Right lobe of liver (tissue), 6 donors: ENCODE data around the gene SLC7A5. TPM values are rescaled to one million over a fixed set of nuclear protein-coding genes. Genes with fewer than 3 reads are reported as not detected.
"Not testable (repeated sequence)": the region's sequence is repeated elsewhere in the genome, so short reads cannot be mapped to it uniquely, and the experiment has no call there.

ENCODE experiments used
- ATAC-seq, 4 donors: fragments of 200-7000 bp; cut with Tn5 transposase; one replicate each; pipeline ENCODE4 v1.9.1; 2020; ENCODE audit warnings: mild to moderate bottlenecking in 4 of 4, moderate library complexity in 4 of 4
- DNase-seq, 3 donors: peaks; one replicate each; pipeline ENCODE4 v3.0.0-alpha.2; 2020
- H3K27ac ChIP-seq, 3 donors: fragments of 200-600 bp; one replicate each; pipeline ENCODE4 v1.8.0; 2022
- H3K27me3 ChIP-seq, 2 donors: fragments of 200-600 bp; one replicate each; pipeline ENCODE4 v1.8.0; 2022
- H3K36me3 ChIP-seq, 4 donors: fragments of 200-600 bp; sonication (generic) in 1 of 4; one replicate each; pipeline versions ENCODE4 v1.5.1 to v1.8.0; 2017 to 2022; ENCODE audit warnings: control low read depth in 1 of 4
- H3K4me1 ChIP-seq, 4 donors: fragments of 200-600 bp; sonication (generic) in 1 of 4; one replicate each; pipeline versions ENCODE4 v1.5.1 to v1.8.0; 2017 to 2022; ENCODE audit warnings: control low read depth in 1 of 4
- H3K4me3 ChIP-seq, 3 donors: fragments of 200-600 bp; one replicate each; pipeline ENCODE4 v1.8.0; 2022
- H3K9me3 ChIP-seq, 4 donors: fragments of 200-600 bp; sonication (generic) in 1 of 4; one replicate each; pipeline versions ENCODE4 v1.5.1 to v1.8.0; 2017 to 2022; ENCODE audit warnings: control low read depth in 1 of 4
- CTCF ChIP-seq, 4 donors: fragments of 200-600 bp in 3 of 4; fragments of 450-650 bp in 1 of 4; IDR thresholded peaks; one replicate each; pipeline versions ENCODE4 v1.5.1 to v1.8.0; 2016 to 2022; ENCODE audit warnings: antibody characterized with exemption in 4 of 4, mild to moderate bottlenecking in 2 of 4
- POLR2A ChIP-seq: fragments of 450-650 bp; IDR thresholded peaks from one replicate; pipeline ENCODE4 v1.6.1; 2017; ENCODE audit warnings: antibody characterized with exemption, mild to moderate bottlenecking
- WGBS: methylation state at CpG from one replicate; pipeline ENCODE4 v1.1.6; 2018; ENCODE audit warnings: low coverage, low lambda C conversion rate; ENCODE audit not compliant: insufficient coverage; ENCODE audit errors: missing lambda C conversion rate; 5-methylcytosine and 5-hydroxymethylcytosine counted together
- intact Hi-C, 2 donors: fragments of 100-400 bp; cut with DNase I; formaldehyde crosslinking; loops; one replicate each; pipeline versions ENCODE4 v1.11.2 to v1.14.1; 2022
- total RNA-seq, 6 experiments: library from RNA; depleted of rRNA in 2 of 6; stranded (reverse); fragments of >200 nt in 2 of 6; fragmentation: NEBNext Ultra II Directional in 3 of 6; extraction: Animal tissue kit (Norgen Biotek cat#: 25700) in 3 of 6; gene quantifications; one replicate each; pipeline versions ENCODE4 v1.1.0 to v1.2.4, GENCODE V29; 2016 to 2023
- donor health status: DM: no; HTN: yes; CAD: no.
- donor health status: DM: no; HTN: no; CAD: no.
- donor health status: DM: no; HTN: no; CAD: no.
- donor health status: DM: no; HTN: yes; CAD: no.
- donor health status: DM: no; HTN: yes; CAD: no.

The SLC7A5 gene
- total RNA-seq, 6 experiments from 2014 or later, result 7.0 to 16.3 (median 12.4) TPM

GRCh38 chr16:87878704-87879103, 9.4 kb upstream of the SLC7A5 start:
- ATAC-seq (no peak), DNase-seq (no peak)
- Histone ChIP-seq H3K4me1 (no peaks in the 10 kb centered on the region), H3K36me3 (no peaks in the 10 kb centered on the region), H3K4me3 (no peak overlapping the region), H3K27ac (no peak overlapping the region), H3K9me3 (no peaks in the 10 kb centered on the region), H3K27me3 (no peaks in the 10 kb centered on the region)
- intact Hi-C loops, result no loop called here
- TF ChIP-seq POLR2A, result no peak
- TF ChIP-seq CTCF (IDR thresholded peaks at IDR 0.05), result no peak
- WGBS, result 30% methylated on average over 2 of the region's 5 CpGs

GRCh38 chr16:87877942-87878507, 8.7 kb upstream of the SLC7A5 start:
- H3K36me3 ChIP-seq, result no peaks in the 10 kb centered on the region
- DNase-seq (no peak), ATAC-seq (peak in 2 of 4 donors; percentile 19 to 22)
- no peaks in the 10 kb centered on the region for H3K4me1 ChIP-seq
- intact Hi-C loops, result no loop called here
- H3K4me3 ChIP-seq, result no peak overlapping the region
- no peaks in the 10 kb centered on the region for H3K9me3 ChIP-seq
- TF ChIP-seq CTCF (IDR thresholded peaks at IDR 0.05), result peak in 1 of 4 donors; percentile 21
- TF ChIP-seq POLR2A, result no peak
- H3K27me3 ChIP-seq, result no peaks in the 10 kb centered on the region
- whole genome bisulfite sequencing, result 54% methylated on average over 6 of the region's 19 CpGs
- H3K27ac ChIP-seq, result no peak overlapping the region

- Histone ChIP-seq H3K27ac (no peak overlapping the region), H3K9me3 (no peaks in the 10 kb centered on the region), H3K36me3 (no peaks in the 10 kb centered on the region), H3K4me1 (peaks cover 0 to 4% (median 0%) of the 10 kb centered on the region in 4 donors), H3K4me3 (no peak overlapping the region), H3K27me3 (no peaks in the 10 kb centered on the region)
- TF ChIP-seq POLR2A (no peak), CTCF (IDR thresholded peaks at IDR 0.05) (no peak)
- DNase-seq (no peak), ATAC-seq (no peak)
- intact Hi-C loops, result loop anchor here (5.0 kb wide), 1 partner anchor 98 kb away; no protein-coding TSS in a partner anchor
- 42% methylated on average over 20 of the region's 24 CpGs for WGBS
Measured at GRCh38 chr16:87874639-87875427, 5.5 kb upstream of the SLC7A5 start.

- ATAC-seq, result peak in 2 of 4 donors; percentile 14 to 23
- intact Hi-C loops, result loop anchor here (5.0 kb wide), 1 partner anchor 93 kb away; no protein-coding TSS in a partner anchor
- H3K9me3 ChIP-seq, H3K4me3 ChIP-seq, DNase-seq, H3K36me3 ChIP-seq, H3K27me3 ChIP-seq: not testable (repeated sequence)
- WGBS, result 41% methylated on average over 6 of the region's 24 CpGs
- H3K27ac ChIP-seq, result peak overlapping the region in 1 of 3 donors; percentile 38
- H3K4me1 ChIP-seq, result peaks cover 0 to 15% (median 0%) of the 10 kb centered on the region in 4 donors
Measured at GRCh38 chr16:87870418-87871291, 1.3 kb upstream of the SLC7A5 start.

- H3K4me1 ChIP-seq, result peaks cover 0 to 15% (median 0%) of the 10 kb centered on the region in 4 donors
- not testable (repeated sequence) for H3K4me3 ChIP-seq, H3K36me3 ChIP-seq, H3K9me3 ChIP-seq, DNase-seq, H3K27ac ChIP-seq, H3K27me3 ChIP-seq, ATAC-seq
- intact Hi-C loops, result loop anchor here (5.0 kb wide), 1 partner anchor 93 kb away; no protein-coding TSS in a partner anchor
- 100% methylated on average over 2 of the region's 18 CpGs for WGBS
Measured at GRCh38 chr16:87869879-87870417, 641 bp upstream of the SLC7A5 start.

- DNase-seq, H3K36me3 ChIP-seq, H3K27me3 ChIP-seq, H3K27ac ChIP-seq, intact Hi-C loops, H3K9me3 ChIP-seq: not testable (repeated sequence)
- Histone ChIP-seq H3K4me1 (peaks cover 0 to 15% (median 0%) of the 10 kb centered on the region in 4 donors), H3K4me3 (peak overlapping the region in 2 of 3 donors; percentile 40 to 51)
- WGBS, result 33% methylated on average over 12 of the region's 37 CpGs
- peak in 1 of 4 donors; percentile 8 for ATAC-seq
Measured at GRCh38 chr16:87868254-87869029, 865 bp downstream of the SLC7A5 start.

- H3K27ac ChIP-seq, H3K9me3 ChIP-seq, H3K27me3 ChIP-seq, H3K36me3 ChIP-seq, ATAC-seq, H3K4me3 ChIP-seq, intact Hi-C loops, DNase-seq: not testable (repeated sequence)
- peaks cover 0 to 11% (median 0%) of the 10 kb centered on the region in 4 donors for H3K4me1 ChIP-seq
- 76% methylated on average over 6 of the region's 16 CpGs for WGBS
Measured at GRCh38 chr16:87865902-87866555, 3.3 kb downstream of the SLC7A5 start.
